SK-N-SH (cell line): Measurements from ENCODE around the gene SENP1. TPM values are rescaled to one million over a fixed set of nuclear protein-coding genes. Genes with fewer than 3 reads are reported as not detected.

Experiments
- CTCF ChIA-PET: fragments of 300-600, 350-600 bp; formaldehyde crosslinking; extraction: SDS; loops from one replicate; lab custom pipeline; 2021; lab: Yijun Ruan, JAX
- POLR2A ChIA-PET: fragments of 350-600 bp; sonication (Branson Sonifier 250); formaldehyde crosslinking; extraction: SDS; loops from one replicate; lab custom pipeline; 2020; ENCODE audit warnings: antibody characterized with exemption, inconsistent platforms; lab: Yijun Ruan, JAX
- DNase-seq: peaks from one replicate; pipeline ENCODE4 v3.0.0; 2012
- H2AFZ ChIP-seq: fragments of 200-600 bp; sonication (generic); 2 replicates; pipeline ENCODE4 v1.8.1; 2016; ENCODE audit warnings: antibody characterized with exemption, mild to moderate bottlenecking, low read depth
- H3F3A ChIP-seq: fragments of 200-600 bp; sonication (generic); replicated peaks from 2 replicates; pipeline ENCODE3; 2016; ENCODE audit warnings: antibody characterized with exemption, mild to moderate bottlenecking; ENCODE audit not compliant: insufficient read depth
- H3K27ac ChIP-seq, 2 experiments: fragments of 200-500 bp in 1 of 2; fragments of 200-600 bp in 1 of 2; sonication (Bioruptor generic) in 1 of 2; sonication (generic), shearing (Covaris generic) in 1 of 2; 2 replicates each; pipeline versions ENCODE4 v1.5.1 to v1.6.1; 2014 to 2016; ENCODE audit warnings: low read depth in 2 of 2, inconsistent platforms in 1 of 2, low read length in 1 of 2, mild to moderate bottlenecking in 1 of 2, mixed read lengths in 1 of 2
- H3K27me3 ChIP-seq: fragments of 200-600 bp; sonication (generic), shearing (Covaris generic); 2 replicates; pipeline ENCODE4 v1.6.1; 2016; ENCODE audit warnings: mixed run types; ENCODE audit not compliant: insufficient read depth
- H3K36me3 ChIP-seq, 2 experiments: fragments of 200-500 bp in 1 of 2; fragments of 200-600 bp in 1 of 2; sonication (Bioruptor generic) in 1 of 2; sonication (generic) in 1 of 2; replicated peaks in 1 of 2; 2 replicates each; pipeline versions ENCODE3 to v1.5.1; 2014 to 2016; ENCODE audit warnings: low read length in 1 of 2, mild to moderate bottlenecking in 1 of 2; ENCODE audit not compliant: insufficient read depth in 2 of 2, control insufficient read depth in 1 of 2
- H3K4me1 ChIP-seq, 2 experiments: fragments of 200-500 bp in 1 of 2; fragments of 200-600 bp in 1 of 2; sonication (Bioruptor generic) in 1 of 2; sonication (generic), shearing (Covaris generic) in 1 of 2; 2 replicates each; pipeline versions ENCODE4 v1.5.1 to v1.6.1; 2014 to 2016; ENCODE audit warnings: low read depth in 1 of 2, low read length in 1 of 2, mixed run types in 1 of 2; ENCODE audit not compliant: insufficient read depth in 2 of 2, control insufficient read depth in 1 of 2
- H3K4me2 ChIP-seq: fragments of 200-600 bp; sonication (generic), shearing (Covaris generic); 2 replicates; pipeline ENCODE4 v1.6.1; 2017; ENCODE audit warnings: mixed run types
- H3K4me3 ChIP-seq, 2 experiments: fragments of 200-500 bp in 1 of 2; fragments of 200-600 bp in 1 of 2; sonication (Bioruptor generic) in 1 of 2; sonication (generic), shearing (Covaris generic) in 1 of 2; 2 replicates each; pipeline versions ENCODE4 v1.5.1 to v1.8.1; 2014 to 2016; ENCODE audit warnings: low read depth in 2 of 2, inconsistent platforms in 1 of 2, low read length in 1 of 2, mild to moderate bottlenecking in 1 of 2, mixed read lengths in 1 of 2, moderate library complexity in 1 of 2
- H3K79me2 ChIP-seq: fragments of 200-600 bp; sonication (generic); 2 replicates; pipeline ENCODE4 v1.8.1; 2017; ENCODE audit warnings: mild to moderate bottlenecking; ENCODE audit not compliant: insufficient read depth
- H3K9ac ChIP-seq: fragments of 200-600 bp; sonication (generic); 2 replicates; pipeline ENCODE4 v1.6.1; 2017; ENCODE audit warnings: mixed run types
- H3K9me2 ChIP-seq: fragments of 200-600 bp; sonication (generic); 2 replicates; pipeline ENCODE4 v1.6.1; 2017; ENCODE audit warnings: mixed run types
- H3K9me3 ChIP-seq: fragments of 200-600 bp; sonication (generic); 2 replicates; pipeline ENCODE4 v1.6.1; 2017; ENCODE audit warnings: mixed run types, mild to moderate bottlenecking, moderate library complexity
- H4K20me1 ChIP-seq: fragments of 200-600 bp; sonication (generic); 2 replicates; pipeline ENCODE4 v1.6.1; 2017; ENCODE audit warnings: mild to moderate bottlenecking, mixed run types; ENCODE audit not compliant: insufficient read depth
- CTCF ChIP-seq: fragments of 200-600 bp; sonication (generic); IDR thresholded peaks from 2 replicates; pipeline ENCODE4 v1.6.1; 2017; ENCODE audit warnings: antibody characterized with exemption, mild to moderate bottlenecking, moderate library complexity
- EP300 ChIP-seq, 2 experiments: IDR thresholded peaks; 2 replicates each; pipeline versions ENCODE4 v1.4.0 to v1.6.1; 2012; ENCODE audit warnings: borderline replicate concordance in 1 of 2, low read depth in 1 of 2, low read length in 1 of 2
- EZH2phosphoT487 ChIP-seq: fragments of 200-600 bp; sonication (generic); IDR thresholded peaks from 2 replicates; pipeline ENCODE4 v1.6.1; 2017; ENCODE audit warnings: low read depth, mixed run types, mild to moderate bottlenecking, antibody characterized with exemption, moderate library complexity, borderline replicate concordance
- GATA2 ChIP-seq: sonication (generic); formaldehyde crosslinking; IDR thresholded peaks from 2 replicates; pipeline ENCODE4 v1.5.0; 2020; ENCODE audit warnings: mild to moderate bottlenecking, missing genetic modification reagents
- JUND ChIP-seq: IDR thresholded peaks from 2 replicates; pipeline ENCODE4 v1.4.0; 2012
- MEF2A ChIP-seq: IDR thresholded peaks from 2 replicates; pipeline ENCODE4 v1.4.0; 2012; ENCODE audit warnings: low read depth, borderline replicate concordance
- MXI1 ChIP-seq: IDR thresholded peaks from 2 replicates; pipeline ENCODE4 v1.6.1; 2012; ENCODE audit warnings: mild to moderate bottlenecking, low read depth, low read length, improper control_type of control experiment
- NFIC ChIP-seq: IDR thresholded peaks from 2 replicates; pipeline ENCODE4 v1.4.0; 2012; ENCODE audit warnings: borderline replicate concordance
- NRF1 ChIP-seq: IDR thresholded peaks from 2 replicates; pipeline ENCODE4 v1.6.1; 2012; ENCODE audit warnings: low read depth, mild to moderate bottlenecking, low read length
- POLR2AphosphoS5 ChIP-seq: IDR thresholded peaks from 2 replicates; pipeline ENCODE4 v1.6.1; 2012; ENCODE audit warnings: low read depth, low read length
- RAD21 ChIP-seq: IDR thresholded peaks from 2 replicates; pipeline ENCODE4 v1.6.1; 2012; ENCODE audit warnings: mild to moderate bottlenecking, low read length
- REST ChIP-seq: IDR thresholded peaks from 2 replicates; pipeline ENCODE4 v1.6.1; 2012; ENCODE audit warnings: mild to moderate bottlenecking, low read depth, low read length, moderate library complexity
- RFX5 ChIP-seq: IDR thresholded peaks from 2 replicates; pipeline ENCODE4 v1.6.1; 2012; ENCODE audit warnings: mild to moderate bottlenecking, improper control_type of control experiment, low read length
- RXRA ChIP-seq: IDR thresholded peaks from 2 replicates; pipeline ENCODE4 v1.4.0; 2012; ENCODE audit warnings: low read depth, mild to moderate bottlenecking, borderline replicate concordance
- SIN3A ChIP-seq: IDR thresholded peaks from 2 replicates; pipeline ENCODE4 v1.6.1; 2012; ENCODE audit warnings: low read depth, mild to moderate bottlenecking, low read length, moderate library complexity, borderline replicate concordance
- SMC3 ChIP-seq: IDR thresholded peaks from 2 replicates; pipeline ENCODE4 v1.6.1; 2012; ENCODE audit warnings: low read depth, low read length, improper control_type of control experiment
- TAF1 ChIP-seq: IDR thresholded peaks from 2 replicates; pipeline ENCODE4 v1.6.1; 2012; ENCODE audit warnings: low read depth, mild to moderate bottlenecking, low read length, moderate library complexity, borderline replicate concordance
- TEAD4 ChIP-seq: IDR thresholded peaks from 2 replicates; pipeline ENCODE4 v1.4.0; 2012; ENCODE audit warnings: mild to moderate bottlenecking, borderline replicate concordance; ENCODE audit not compliant: insufficient read depth
- USF1 ChIP-seq: IDR thresholded peaks from 2 replicates; pipeline ENCODE4 v1.4.0; 2012; ENCODE audit warnings: low read depth, borderline replicate concordance
- YY1 ChIP-seq: IDR thresholded peaks from 2 replicates; pipeline ENCODE4 v1.4.0; 2012; ENCODE audit warnings: low read depth, mild to moderate bottlenecking
- ZBTB33 ChIP-seq: IDR thresholded peaks from 2 replicates; pipeline ENCODE4 v1.4.0; 2012; ENCODE audit warnings: low read depth, borderline replicate concordance
- WGBS: methylation state at CpG from one replicate; pipeline ENCODE4 v1.1.6; 2017; ENCODE audit warnings: low lambda C conversion rate; 5-methylcytosine and 5-hydroxymethylcytosine counted together
- polyA plus RNA-seq, 3 experiments: library from polyadenylated mRNA; depleted of rRNA; stranded (reverse); fragments of >200 nt; gene quantifications; 2 replicates each; pipeline ENCODE4 v1.2.3, GENCODE V29; 2012

Gene SENP1
- polyA plus RNA-seq, 1 of the 3 experiments (the other 2 are of a cell fraction) = 5.6 TPM

GRCh38 chr12:48025281-48025680 lies 80.6 kb downstream of the SENP1 start:
- H3K4me3 ChIP-seq = no peak overlapping the region
- no peak for DNase-seq
- no peaks in the 10 kb centered on the region for H4K20me1 ChIP-seq
- TF ChIP-seq NFIC (no peak), POLR2AphosphoS5 (no peak), MXI1 (no peak), SMC3 (no peak)
- H2AFZ ChIP-seq = no peak overlapping the region
- no peaks in the 10 kb centered on the region for H3K9me3 ChIP-seq
- peaks cover 0 to 8% of the 10 kb centered on the region in 2 experiments; a peak in 1 of 4 replicates for H3K4me1 ChIP-seq
- no peaks in the 10 kb centered on the region for H3K79me2 ChIP-seq
- no peak overlapping the region for H3K4me2 ChIP-seq
- no peaks in the 10 kb centered on the region for H3K9me2 ChIP-seq
- H3F3A ChIP-seq = no peaks in the 10 kb centered on the region
- WGBS = 47% methylated on average over 4 of the region's 7 CpGs
- no peaks in the 10 kb centered on the region for H3K36me3 ChIP-seq
- H3K9ac ChIP-seq = no peak overlapping the region
- POLR2A ChIA-PET = no interaction called here
- H3K27me3 ChIP-seq = peaks cover 9% of the 10 kb centered on the region
- H3K27ac ChIP-seq = no peak overlapping the region
- CTCF ChIA-PET = interaction anchor here (1.2 kb wide), 1 partner anchor 186 kb away, joined by 3 read pairs; no protein-coding TSS in a partner anchor

GRCh38 chr12:48024735-48025134 lies 81.1 kb downstream of the SENP1 start:
- Histone ChIP-seq H3K9ac (no peak overlapping the region), H3K4me1 (peaks cover 0 to 8% of the 10 kb centered on the region in 2 experiments; a peak in 1 of 4 replicates), H4K20me1 (no peaks in the 10 kb centered on the region), H3K9me2 (no peaks in the 10 kb centered on the region), H2AFZ (no peak overlapping the region), H3K79me2 (no peaks in the 10 kb centered on the region), H3K4me2 (no peak overlapping the region), H3K9me3 (no peaks in the 10 kb centered on the region), H3K27me3 (peaks cover 9% of the 10 kb centered on the region), H3K36me3 (no peaks in the 10 kb centered on the region), H3K4me3 (no peak overlapping the region), H3K27ac (no peak overlapping the region), H3F3A (no peaks in the 10 kb centered on the region)
- ChIA-PET CTCF (interaction anchor here (1.2 kb wide), 1 partner anchor 186 kb away, joined by 3 read pairs; no protein-coding TSS in a partner anchor), POLR2A (no interaction called here)
- 74% methylated on average over 9 of the region's 9 CpGs for WGBS
- no peak for DNase-seq
- TF ChIP-seq YY1 = no peak
- TF ChIP-seq RFX5 = no peak
- no peak for TF ChIP-seq CTCF
- no peak for TF ChIP-seq EP300 (IDR thresholded peaks at IDR 0.05; ENCODE audit: borderline replicate concordance in 1 of 2, low read depth in 1 of 2, low read length in 1 of 2)
- no peak for TF ChIP-seq EZH2phosphoT487
- TF ChIP-seq ZBTB33 = no peak
- no peak for TF ChIP-seq TEAD4
- TF ChIP-seq TAF1 = no peak
- no peak for TF ChIP-seq JUND
- TF ChIP-seq SMC3 = no peak
- TF ChIP-seq MEF2A = no peak
- TF ChIP-seq USF1 = no peak
- TF ChIP-seq RXRA = no peak
- no peak for TF ChIP-seq NRF1
- no peak for TF ChIP-seq SIN3A
- no peak for TF ChIP-seq GATA2
- no peak for TF ChIP-seq REST
- no peak for TF ChIP-seq RAD21
